NOMO-1 treated with DMSO at 0.1 percent for 48 hours (cell line): ENCODE data around the gene MGAT4B.
"Not testable (repeated sequence)": the region's sequence is repeated elsewhere in the genome, so short reads cannot be mapped to it uniquely, and the experiment has no call there.

Experiments
- DNase-seq: peaks from one replicate; lab custom pipeline; 2025; ENCODE audit not compliant: unreplicated experiment; lab: John Stamatoyannopoulos, UW

MGAT4B gene

DNA sequence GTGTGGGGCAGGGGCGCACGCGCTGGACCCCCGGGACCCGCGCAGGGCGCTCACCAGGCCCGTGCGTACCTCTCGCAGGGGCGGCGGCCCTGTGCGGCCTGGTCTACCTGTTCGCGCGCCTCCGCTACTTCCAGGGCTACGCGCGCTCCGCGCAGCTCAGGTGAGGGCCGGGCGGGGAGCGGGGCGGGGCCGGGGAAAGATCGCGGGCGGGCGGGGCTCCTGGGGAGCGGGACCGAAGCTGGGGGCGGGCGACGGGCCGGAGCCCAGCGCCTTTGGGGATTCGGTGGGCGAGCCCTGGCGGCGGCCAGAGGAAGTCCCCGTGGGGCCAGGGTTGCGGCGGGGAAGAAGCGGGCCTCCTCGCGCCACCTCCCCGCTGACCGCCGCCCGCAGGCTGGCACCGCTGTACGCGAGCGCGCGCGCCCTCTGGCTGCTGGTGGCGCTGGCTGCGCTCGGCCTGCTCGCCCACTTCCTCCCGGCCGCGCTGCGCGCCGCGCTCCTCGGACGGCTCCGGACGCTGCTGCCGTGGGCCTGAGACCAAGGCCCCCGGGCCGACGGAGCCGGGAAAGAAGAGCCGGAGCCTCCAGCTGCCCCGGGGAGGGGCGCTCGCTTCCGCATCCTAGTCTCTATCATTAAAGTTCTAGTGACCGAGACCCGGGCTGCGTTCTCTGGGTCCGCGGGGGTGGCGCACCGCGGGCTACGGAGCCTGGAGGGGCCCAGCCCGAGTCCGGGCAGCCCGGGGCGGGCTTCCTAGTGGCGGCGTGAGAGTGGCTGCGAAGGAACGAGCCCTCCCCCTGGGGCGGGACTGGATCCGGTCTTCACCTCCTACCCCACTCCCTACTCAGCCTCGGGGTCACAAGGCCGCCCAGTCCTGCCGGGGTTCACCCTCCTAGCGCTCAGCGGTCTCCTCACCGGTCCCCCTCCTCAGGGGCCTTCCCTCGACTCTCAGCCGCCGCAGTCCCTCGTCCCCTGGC, 10.5 kb downstream of the MGAT4B start:
- peak; percentile 86 for DNase-seq

- no peak for DNase-seq
Observed at GRCh38 chr5:179795049-179795862, 11.4 kb downstream of the MGAT4B start.

- DNase-seq = no peak
Observed at GRCh38 chr5:179794575-179794974, 12.1 kb downstream of the MGAT4B start.

DNA sequence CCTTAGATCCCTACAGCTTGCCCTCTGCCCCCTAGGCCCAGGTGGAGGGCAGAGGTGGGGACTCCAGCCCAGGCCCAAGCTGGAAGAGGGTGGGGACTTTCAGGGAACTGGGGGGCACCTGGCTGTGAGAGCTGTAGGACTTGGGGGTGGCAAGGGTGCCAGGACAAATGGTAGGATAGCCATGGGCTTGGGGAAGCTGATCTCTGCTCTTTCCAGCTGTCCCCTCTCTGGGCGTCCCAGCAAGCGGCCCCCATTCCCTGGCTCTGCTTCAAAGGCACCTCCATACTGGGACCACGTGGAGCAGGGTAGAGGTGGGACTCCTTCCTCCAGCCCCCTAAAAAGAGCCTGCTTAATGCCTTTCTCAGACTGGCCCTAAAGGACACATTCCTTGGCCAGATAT, 12.5 kb downstream of the MGAT4B start:
- no peak for DNase-seq

GRCh38 chr5:179793468-179794139, 13.1 kb downstream of the MGAT4B start, which contains the start of gene LTC4S:
TSS of gene LTC4S (plus strand) at chr5:179793986. CDS start at chr5:179794081, 95 bp downstream.
- DNase-seq = peak; percentile 88

DNA sequence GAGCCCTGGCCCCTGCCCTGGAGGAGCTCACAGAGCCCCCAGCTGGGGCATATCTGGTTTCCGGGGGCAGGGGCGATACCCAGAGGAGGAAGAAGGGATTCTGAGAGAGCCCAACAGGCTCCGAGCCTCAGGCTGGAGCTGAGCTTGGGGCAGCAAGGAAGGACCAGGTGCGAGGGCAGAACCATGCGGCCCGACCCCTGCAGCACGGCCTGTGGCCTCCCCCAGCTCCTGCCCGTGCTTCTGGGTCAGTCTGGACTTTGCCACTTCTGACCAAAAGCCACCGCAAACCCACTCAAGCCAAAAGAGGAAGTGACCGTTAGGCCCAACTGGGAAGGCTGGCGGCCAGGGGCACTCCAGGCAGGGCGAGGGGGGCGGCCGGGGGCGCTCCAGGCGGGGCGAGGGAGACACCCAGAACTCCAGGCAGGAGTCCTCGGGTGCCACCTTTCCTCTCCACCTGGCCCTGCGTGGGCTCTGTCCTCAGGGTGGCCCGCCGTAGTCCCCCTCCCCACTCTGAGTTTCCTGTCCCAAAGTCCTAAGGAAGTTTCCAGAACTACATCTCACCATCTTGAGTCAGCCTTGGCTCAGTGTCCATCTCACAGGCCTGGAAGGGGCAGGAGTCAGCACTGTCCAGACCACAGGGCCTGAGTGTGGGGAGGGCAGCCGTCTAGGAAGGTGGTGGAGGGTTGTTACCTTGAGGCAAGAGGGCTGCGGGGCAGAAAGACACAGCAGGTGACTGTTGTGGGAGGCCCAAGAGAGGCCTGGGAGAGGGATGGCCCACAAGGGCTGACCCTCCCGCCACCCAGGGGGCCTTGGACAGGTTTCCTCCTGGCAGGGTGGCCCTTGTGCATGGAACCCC, 13.8 kb downstream of the MGAT4B start:
- DNase-seq = peak; percentile 27

- DNase-seq = no peak
Observed at GRCh38 chr5:179791881-179792611, 14.6 kb downstream of the MGAT4B start.

- not testable (repeated sequence) for DNase-seq
Observed at GRCh38 chr5:179789278-179789677, 17.4 kb downstream of the MGAT4B start.

DNA sequence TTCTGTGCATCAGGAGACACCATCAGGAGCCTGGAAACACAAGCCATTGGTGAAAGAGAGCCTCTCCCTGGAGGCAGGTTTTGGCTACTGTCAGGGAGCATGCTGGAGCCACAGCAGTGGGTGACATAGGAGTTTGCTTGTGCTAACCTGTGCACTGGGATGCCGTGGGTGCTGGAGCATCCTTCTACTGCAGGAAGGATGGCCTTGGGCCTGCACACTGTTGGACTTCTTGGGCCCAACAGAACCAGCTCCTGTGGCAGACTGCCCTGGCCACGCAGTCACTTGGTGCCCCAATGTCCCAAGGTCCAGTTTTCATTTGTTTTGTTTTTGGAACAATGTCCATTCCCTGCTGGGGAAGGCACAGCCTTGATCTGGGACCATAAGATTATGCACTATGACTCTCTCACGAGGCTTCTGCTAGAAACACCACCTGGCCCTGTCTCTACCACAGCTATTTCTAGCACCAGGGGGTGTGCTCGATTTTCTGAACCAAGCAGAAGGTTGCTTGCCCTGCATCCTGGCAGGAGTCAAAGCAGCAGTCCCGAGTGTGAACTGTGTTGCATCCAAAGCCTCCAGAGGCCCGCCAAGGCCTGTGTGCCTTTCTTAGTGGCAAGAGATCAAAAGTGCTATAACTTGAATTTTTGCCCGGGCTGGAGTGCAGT, 18.3 kb downstream of the MGAT4B start:
- DNase-seq = no peak

GRCh38 chr5:179786861-179787260, 19.8 kb downstream of the MGAT4B start:
- no peak for DNase-seq

DNA sequence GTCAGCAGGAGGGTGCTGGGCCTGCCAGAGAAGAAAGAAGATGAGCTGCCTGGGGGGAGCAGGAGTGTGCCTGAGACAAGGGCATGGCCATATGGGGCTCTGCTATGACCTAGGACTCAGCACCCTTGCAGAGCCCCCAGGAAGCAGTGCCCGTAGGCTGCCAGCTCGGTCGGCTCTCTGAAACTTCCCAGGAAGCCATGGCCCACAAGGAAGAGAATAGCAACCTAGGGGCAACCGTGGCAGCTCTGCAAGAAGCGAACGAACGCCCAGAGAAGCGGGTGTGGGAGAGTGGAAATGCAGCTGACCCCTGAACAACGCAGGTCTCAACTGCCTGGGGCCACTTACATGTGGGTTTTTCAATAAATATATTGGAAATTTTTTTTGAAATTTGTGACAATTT, 23.5 kb downstream of the MGAT4B start:
- no peak for DNase-seq

- no peak for DNase-seq
Observed at GRCh38 chr5:179781846-179782245, 24.8 kb downstream of the MGAT4B start.

- peak; percentile 85 for DNase-seq
Observed at GRCh38 chr5:179780362-179780761, 26.3 kb downstream of the MGAT4B start.

GRCh38 chr5:179779826-179780225, 26.8 kb downstream of the MGAT4B start:
- no peak for DNase-seq

DNA sequence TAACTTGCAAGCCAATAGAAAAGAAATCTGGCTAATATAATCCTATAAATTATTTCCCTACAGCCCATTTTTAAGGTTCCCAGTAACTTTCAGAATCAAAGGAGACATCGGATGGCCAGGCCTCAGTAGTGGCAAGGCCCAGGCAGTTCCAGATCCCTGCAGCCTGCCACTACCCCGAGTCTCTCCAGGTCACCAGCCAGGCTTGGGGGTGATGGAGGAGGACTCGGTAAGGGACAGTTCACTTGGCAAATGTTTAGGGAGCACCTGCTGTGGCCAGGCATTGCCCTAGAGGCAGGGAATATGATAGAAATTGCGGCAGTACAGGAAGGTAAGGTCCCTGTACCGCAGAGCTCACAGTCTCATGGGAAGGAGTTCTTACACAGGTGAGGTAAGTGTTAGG, 28.1 kb downstream of the MGAT4B start:
- no peak for DNase-seq

- DNase-seq = peak; percentile 29
Observed at GRCh38 chr5:179777909-179778308, 28.8 kb downstream of the MGAT4B start.

DNA sequence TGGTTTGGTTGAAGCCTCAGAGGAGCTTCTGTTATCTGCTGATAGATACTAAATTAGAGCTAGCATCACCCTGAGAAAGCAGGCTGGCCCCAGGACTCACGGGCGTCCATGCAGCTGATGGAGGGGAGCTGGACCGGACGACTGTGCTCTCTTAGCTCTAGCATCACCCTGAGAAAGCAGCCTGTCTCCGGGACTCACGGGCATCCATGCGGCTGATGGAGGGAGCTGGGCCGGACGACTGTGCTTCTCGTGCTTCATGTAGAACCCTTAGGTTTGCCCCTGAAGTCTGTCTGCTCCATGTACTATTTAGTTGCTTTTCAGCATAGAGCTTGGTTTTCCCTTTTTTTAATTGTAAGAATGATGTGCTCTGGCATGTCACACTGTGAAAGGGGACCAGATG, 29.2 kb downstream of the MGAT4B start:
- DNase-seq = no peak

DNA sequence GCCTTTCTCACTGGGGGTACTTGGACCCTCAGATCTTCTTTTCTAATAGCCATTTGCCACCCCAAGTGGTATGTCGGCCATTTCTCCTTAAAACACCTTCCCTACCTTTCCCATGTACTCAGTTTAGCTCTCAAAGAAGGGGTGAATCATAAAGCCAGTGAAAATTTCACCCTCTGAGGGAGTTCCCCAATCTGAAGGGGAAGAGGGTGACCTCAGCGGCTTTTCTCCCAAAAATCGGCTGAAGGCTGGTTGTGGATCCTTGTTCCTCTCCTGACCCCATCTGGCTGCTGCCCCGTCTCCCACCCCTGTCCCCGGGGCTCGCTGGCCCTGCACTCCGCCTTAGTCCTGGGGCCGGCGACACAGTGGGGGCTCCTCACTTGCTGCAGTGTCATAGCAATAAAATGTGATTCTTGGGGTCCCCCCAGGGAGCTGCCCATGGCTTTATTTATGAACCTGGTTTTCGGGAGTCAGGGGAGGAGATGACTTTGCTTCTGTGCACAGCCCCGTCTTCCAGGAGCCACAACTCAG, 30.2 kb downstream of the MGAT4B start:
- DNase-seq = no peak

DNA sequence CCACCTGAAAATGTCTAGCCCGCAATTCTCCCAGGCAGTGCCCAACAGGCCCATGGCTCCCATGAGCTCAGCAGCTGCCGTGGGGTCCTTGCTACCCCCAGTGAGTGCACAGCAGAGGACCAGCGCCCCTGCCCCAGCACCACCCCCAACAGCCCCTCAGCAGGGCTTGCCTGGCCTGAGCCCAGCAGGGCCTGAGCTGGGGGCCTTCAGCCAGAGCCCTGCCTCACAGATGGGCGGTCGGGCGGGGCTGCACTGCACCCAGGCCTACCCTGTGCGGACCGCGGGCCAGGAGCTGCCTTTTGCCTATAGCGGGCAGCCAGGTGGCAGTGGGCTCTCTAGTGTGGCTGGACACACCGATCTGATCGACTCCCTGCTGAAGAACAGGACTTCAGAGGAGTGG, 32.2 kb downstream of the MGAT4B start:
- DNase-seq = no peak
